Neural cell (in vitro differentiated cells): ENCODE measurements around the gene RSPH1. TPM values are rescaled to one million over a fixed set of nuclear protein-coding genes. Genes with fewer than 3 reads are reported as not detected.

Source experiments
- H2AFZ ChIP-seq: fragments of 200-600, 300-800 bp; sonication (generic), shearing (Covaris generic); 2 replicates; pipeline ENCODE4 v1.6.0; 2014; ENCODE audit warnings: low read depth, mild to moderate bottlenecking, antibody characterized with exemption, low read length, moderate library complexity
- H3F3A ChIP-seq: fragments of 200-600 bp; shearing (Covaris generic); 2 replicates; pipeline ENCODE4 v1.6.1; 2016; ENCODE audit warnings: mild to moderate bottlenecking, moderate library complexity, mixed read lengths, antibody characterized with exemption, low read length; ENCODE audit not compliant: insufficient read depth, poor library complexity, severe bottlenecking
- H3K27ac ChIP-seq: fragments of 200-600, 300-800 bp; sonication (generic), shearing (Covaris generic); 2 replicates; pipeline ENCODE4 v1.5.1; 2014; ENCODE audit warnings: mild to moderate bottlenecking, low read length, moderate library complexity
- H3K27me3 ChIP-seq: fragments of 300-800, 200-600 bp; sonication (generic), shearing (Covaris generic); 2 replicates; pipeline ENCODE4 v1.6.0; 2014; ENCODE audit warnings: mild to moderate bottlenecking, low read depth, low read length, moderate library complexity; ENCODE audit not compliant: insufficient read depth
- H3K36me3 ChIP-seq: fragments of 300-800, 200-600 bp; sonication (generic), shearing (Covaris generic); 2 replicates; pipeline ENCODE4 v1.5.1; 2014; ENCODE audit warnings: mild to moderate bottlenecking, antibody characterized with exemption, low read length, moderate library complexity; ENCODE audit not compliant: insufficient read depth
- H3K4me2 ChIP-seq: fragments of 300-800, 200-600 bp; sonication (generic), shearing (Covaris generic); 2 replicates; pipeline ENCODE4 v1.6.0; 2014; ENCODE audit warnings: mild to moderate bottlenecking, low read length
- H3K4me3 ChIP-seq: fragments of 300-800, 200-600 bp; sonication (generic), shearing (Covaris generic); 2 replicates; pipeline ENCODE4 v1.5.1; 2014; ENCODE audit warnings: mild to moderate bottlenecking, low read length, moderate library complexity
- H3K79me2 ChIP-seq: fragments of 200-600 bp; shearing (Covaris generic); replicated peaks from 2 replicates; pipeline ENCODE4 v1.6.0; 2014; ENCODE audit warnings: mild to moderate bottlenecking, low read length, moderate library complexity; ENCODE audit not compliant: insufficient read depth
- H3K9ac ChIP-seq: fragments of 300-800, 200-600 bp; sonication (generic), shearing (Covaris generic); 2 replicates; pipeline ENCODE4 v1.6.1; 2016; ENCODE audit warnings: mild to moderate bottlenecking, low read length, mixed read lengths
- H3K9me2 ChIP-seq: fragments of 200-600 bp; shearing (Covaris generic); 2 replicates; pipeline ENCODE4 v1.6.1; 2016; ENCODE audit warnings: mild to moderate bottlenecking, low read length, mixed read lengths; ENCODE audit not compliant: insufficient read depth
- H3K9me3 ChIP-seq: fragments of 200-600, 300-800 bp; sonication (generic), shearing (Covaris generic); 2 replicates; pipeline ENCODE4 v1.6.1; 2016; ENCODE audit warnings: mild to moderate bottlenecking, mixed run types, low read length, moderate library complexity, mixed read lengths
- H4K20me1 ChIP-seq: fragments of 200-600 bp; shearing (Covaris generic); 2 replicates; pipeline ENCODE4 v1.6.1; 2016; ENCODE audit warnings: mild to moderate bottlenecking, mixed run types; ENCODE audit not compliant: insufficient read depth
- EP300 ChIP-seq: fragments of 450-650 bp; conservative IDR thresholded peaks from 2 replicates; pipeline ENCODE4 v1.6.1; 2014; ENCODE audit warnings: antibody characterized with exemption, mild to moderate bottlenecking, moderate library complexity; ENCODE audit not compliant: poor library complexity, severe bottlenecking
- EZH2 ChIP-seq: fragments of 200-600, 300-800 bp; shearing (Covaris generic), sonication (generic); IDR thresholded peaks from 2 replicates; pipeline ENCODE4 v1.6.1; 2014; ENCODE audit warnings: antibody characterized with exemption, low read length, borderline replicate concordance, mild to moderate bottlenecking; ENCODE audit not compliant: insufficient read depth, poor library complexity, severe bottlenecking
- MXI1 ChIP-seq: fragments of 450-650 bp; conservative IDR thresholded peaks from 2 replicates; pipeline ENCODE4 v1.6.1; 2014; ENCODE audit warnings: antibody characterized with exemption, mild to moderate bottlenecking; ENCODE audit not compliant: poor library complexity, severe bottlenecking
- POLR2AphosphoS5 ChIP-seq: IDR thresholded peaks from 2 replicates; pipeline ENCODE4 v1.6.1; 2012
- RAD21 ChIP-seq: fragments of 450-650 bp; conservative IDR thresholded peaks from 2 replicates; pipeline ENCODE4 v1.6.1; 2014; ENCODE audit warnings: antibody characterized with exemption, mild to moderate bottlenecking, moderate library complexity
- SMC3 ChIP-seq: fragments of 450-650 bp; conservative IDR thresholded peaks from 2 replicates; pipeline ENCODE4 v1.6.1; 2014; ENCODE audit warnings: antibody characterized with exemption, mild to moderate bottlenecking, moderate library complexity; ENCODE audit not compliant: poor library complexity
- TAF1 ChIP-seq: IDR thresholded peaks from 2 replicates; pipeline ENCODE4 v1.6.1; 2012; ENCODE audit warnings: low read depth
- polyA plus RNA-seq: library from polyadenylated mRNA; depleted of rRNA; stranded (reverse); fragments of >200 nt; gene quantifications from 2 replicates; pipeline ENCODE4 v1.2.3, GENCODE V29; 2014
- TF ChIP-seq, protein P1 (sequence below): fragments of 450-650 bp; IDR thresholded peaks from 2 replicates; pipeline ENCODE4 v1.5.1; 2014; ENCODE audit warnings: antibody characterized with exemption, mild to moderate bottlenecking, moderate library complexity; ENCODE audit not compliant: poor library complexity, severe bottlenecking
- TF ChIP-seq, protein P2 (sequence below): IDR thresholded peaks from 2 replicates; pipeline ENCODE4 v1.6.1; 2012; ENCODE audit warnings: borderline replicate concordance

RSPH1 gene
- polyA plus RNA-seq, 1 donor from 2014 or later: 1.3 TPM

- no peaks in the 10 kb centered on the region for H3K9me3 ChIP-seq
- no peak overlapping the region for H3K4me2 ChIP-seq
These were observed 28.7 kb downstream of the RSPH1 start for GRCh38 chr21:42467140-42467983.

DNA sequence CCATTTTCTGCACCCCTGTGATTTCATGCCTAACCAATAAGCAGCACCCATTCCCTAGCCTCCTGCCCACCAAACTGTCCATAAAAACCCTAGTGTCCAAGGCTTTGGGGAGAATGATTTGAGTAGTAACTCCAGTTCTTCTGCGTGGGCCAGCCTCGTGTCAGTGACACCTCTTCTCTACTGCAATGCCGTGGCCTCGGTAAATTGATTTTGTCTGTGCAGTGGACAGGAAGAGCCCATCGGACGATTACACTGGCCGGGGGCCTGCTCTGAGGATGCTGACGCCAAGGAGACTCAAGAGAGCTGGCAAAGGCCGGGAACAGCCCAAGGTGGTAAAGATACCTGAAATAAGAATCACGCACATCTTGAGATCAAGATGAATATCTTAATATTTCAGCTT lies 29.3 kb downstream of the RSPH1 start:
- no peaks in the 10 kb centered on the region for H4K20me1 ChIP-seq

More at GRCh38 chr21:42467140-42467983, 28.7 kb downstream of the RSPH1 start:
- Histone ChIP-seq H3K79me2 (no peaks in the 10 kb centered on the region), H3K9me2 (no peaks in the 10 kb centered on the region), H3K27me3 (no peaks in the 10 kb centered on the region), H3K36me3 (no peaks in the 10 kb centered on the region), H3K27ac (no peak overlapping the region), H3F3A (no peaks in the 10 kb centered on the region), H3K9ac (no peak overlapping the region), H3K4me3 (no peak overlapping the region), H4K20me1 (no peaks in the 10 kb centered on the region), H2AFZ (no peak overlapping the region)
- TF ChIP-seq TAF1 (no peak), MXI1 (no peak), SMC3 (no peak)

More for the DNA sequence above, 29.3 kb downstream of the RSPH1 start:
- no peaks in the 10 kb centered on the region for H3K79me2 ChIP-seq
- no peaks in the 10 kb centered on the region for H3K9me2 ChIP-seq
- H3F3A ChIP-seq: no peaks in the 10 kb centered on the region
- no peaks in the 10 kb centered on the region for H3K27me3 ChIP-seq
- no peaks in the 10 kb centered on the region for H3K36me3 ChIP-seq
- H3K9ac ChIP-seq: no peak overlapping the region
- H2AFZ ChIP-seq: no peak overlapping the region
- H3K27ac ChIP-seq: no peak overlapping the region
- no peak for TF ChIP-seq SMC3
- no peak for TF ChIP-seq TAF1
- no peak for TF ChIP-seq EP300
- TF ChIP-seq, protein P1, sequence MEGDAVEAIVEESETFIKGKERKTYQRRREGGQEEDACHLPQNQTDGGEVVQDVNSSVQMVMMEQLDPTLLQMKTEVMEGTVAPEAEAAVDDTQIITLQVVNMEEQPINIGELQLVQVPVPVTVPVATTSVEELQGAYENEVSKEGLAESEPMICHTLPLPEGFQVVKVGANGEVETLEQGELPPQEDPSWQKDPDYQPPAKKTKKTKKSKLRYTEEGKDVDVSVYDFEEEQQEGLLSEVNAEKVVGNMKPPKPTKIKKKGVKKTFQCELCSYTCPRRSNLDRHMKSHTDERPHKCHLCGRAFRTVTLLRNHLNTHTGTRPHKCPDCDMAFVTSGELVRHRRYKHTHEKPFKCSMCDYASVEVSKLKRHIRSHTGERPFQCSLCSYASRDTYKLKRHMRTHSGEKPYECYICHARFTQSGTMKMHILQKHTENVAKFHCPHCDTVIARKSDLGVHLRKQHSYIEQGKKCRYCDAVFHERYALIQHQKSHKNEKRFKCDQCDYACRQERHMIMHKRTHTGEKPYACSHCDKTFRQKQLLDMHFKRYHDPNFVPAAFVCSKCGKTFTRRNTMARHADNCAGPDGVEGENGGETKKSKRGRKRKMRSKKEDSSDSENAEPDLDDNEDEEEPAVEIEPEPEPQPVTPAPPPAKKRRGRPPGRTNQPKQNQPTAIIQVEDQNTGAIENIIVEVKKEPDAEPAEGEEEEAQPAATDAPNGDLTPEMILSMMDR: no peak
- no peak for TF ChIP-seq POLR2AphosphoS5
- no peak for TF ChIP-seq RAD21
- TF ChIP-seq, protein P2, sequence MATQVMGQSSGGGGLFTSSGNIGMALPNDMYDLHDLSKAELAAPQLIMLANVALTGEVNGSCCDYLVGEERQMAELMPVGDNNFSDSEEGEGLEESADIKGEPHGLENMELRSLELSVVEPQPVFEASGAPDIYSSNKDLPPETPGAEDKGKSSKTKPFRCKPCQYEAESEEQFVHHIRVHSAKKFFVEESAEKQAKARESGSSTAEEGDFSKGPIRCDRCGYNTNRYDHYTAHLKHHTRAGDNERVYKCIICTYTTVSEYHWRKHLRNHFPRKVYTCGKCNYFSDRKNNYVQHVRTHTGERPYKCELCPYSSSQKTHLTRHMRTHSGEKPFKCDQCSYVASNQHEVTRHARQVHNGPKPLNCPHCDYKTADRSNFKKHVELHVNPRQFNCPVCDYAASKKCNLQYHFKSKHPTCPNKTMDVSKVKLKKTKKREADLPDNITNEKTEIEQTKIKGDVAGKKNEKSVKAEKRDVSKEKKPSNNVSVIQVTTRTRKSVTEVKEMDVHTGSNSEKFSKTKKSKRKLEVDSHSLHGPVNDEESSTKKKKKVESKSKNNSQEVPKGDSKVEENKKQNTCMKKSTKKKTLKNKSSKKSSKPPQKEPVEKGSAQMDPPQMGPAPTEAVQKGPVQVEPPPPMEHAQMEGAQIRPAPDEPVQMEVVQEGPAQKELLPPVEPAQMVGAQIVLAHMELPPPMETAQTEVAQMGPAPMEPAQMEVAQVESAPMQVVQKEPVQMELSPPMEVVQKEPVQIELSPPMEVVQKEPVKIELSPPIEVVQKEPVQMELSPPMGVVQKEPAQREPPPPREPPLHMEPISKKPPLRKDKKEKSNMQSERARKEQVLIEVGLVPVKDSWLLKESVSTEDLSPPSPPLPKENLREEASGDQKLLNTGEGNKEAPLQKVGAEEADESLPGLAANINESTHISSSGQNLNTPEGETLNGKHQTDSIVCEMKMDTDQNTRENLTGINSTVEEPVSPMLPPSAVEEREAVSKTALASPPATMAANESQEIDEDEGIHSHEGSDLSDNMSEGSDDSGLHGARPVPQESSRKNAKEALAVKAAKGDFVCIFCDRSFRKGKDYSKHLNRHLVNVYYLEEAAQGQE: no peak
- no peak for TF ChIP-seq EZH2
- no peak for TF ChIP-seq MXI1
- no peaks in the 10 kb centered on the region for H3K9me3 ChIP-seq
- H3K4me3 ChIP-seq: no peak overlapping the region
- H3K4me2 ChIP-seq: no peak overlapping the region
